Thyroid gland (tissue), 4 donors: ENCODE measurements around the gene FOXD4L6.
"Not testable (repeated sequence)": the region's sequence is repeated elsewhere in the genome, so short reads cannot be mapped to it uniquely, and the experiment has no call there.

Experiments used
- POLR2A ChIP-seq, 2 donors: fragments of 450-650 bp; IDR thresholded peaks; one replicate each; pipeline ENCODE4 v1.6.1; 2017; ENCODE audit warnings: antibody characterized with exemption in 2 of 2, mild to moderate bottlenecking in 2 of 2, moderate library complexity in 1 of 2
- TF ChIP-seq, protein P1 (sequence below), 6 experiments: fragments of 200-600 bp in 3 of 6; fragments of 450-650 bp in 3 of 6; sonication (generic) in 3 of 6; IDR thresholded peaks; one replicate each; pipeline ENCODE4 v1.5.1; 2016 to 2019; ENCODE audit warnings: antibody characterized with exemption in 6 of 6, mild to moderate bottlenecking in 2 of 6, inconsistent platforms in 1 of 6, moderate library complexity in 1 of 6

DNA sequence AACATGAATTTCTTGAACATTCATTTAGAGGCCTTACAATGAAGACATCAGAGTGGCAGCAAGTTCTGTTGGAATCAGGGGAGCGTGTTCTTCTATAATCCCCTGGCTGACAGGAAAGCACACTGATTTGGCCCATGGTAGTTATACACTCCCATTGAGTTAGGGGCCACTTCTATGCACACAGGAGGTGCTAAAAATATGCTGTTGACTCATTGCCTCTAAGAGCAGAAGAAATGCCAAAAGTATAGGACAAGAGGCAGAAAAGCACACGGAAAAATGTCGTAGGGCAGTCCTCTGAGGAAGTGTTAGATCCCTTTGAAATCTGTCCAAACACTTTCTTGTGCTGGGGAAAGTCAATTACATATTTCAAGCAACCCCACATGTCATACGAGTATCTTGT is 49.0 kb downstream of the FOXD4L6 start:
- TF ChIP-seq, protein P1, sequence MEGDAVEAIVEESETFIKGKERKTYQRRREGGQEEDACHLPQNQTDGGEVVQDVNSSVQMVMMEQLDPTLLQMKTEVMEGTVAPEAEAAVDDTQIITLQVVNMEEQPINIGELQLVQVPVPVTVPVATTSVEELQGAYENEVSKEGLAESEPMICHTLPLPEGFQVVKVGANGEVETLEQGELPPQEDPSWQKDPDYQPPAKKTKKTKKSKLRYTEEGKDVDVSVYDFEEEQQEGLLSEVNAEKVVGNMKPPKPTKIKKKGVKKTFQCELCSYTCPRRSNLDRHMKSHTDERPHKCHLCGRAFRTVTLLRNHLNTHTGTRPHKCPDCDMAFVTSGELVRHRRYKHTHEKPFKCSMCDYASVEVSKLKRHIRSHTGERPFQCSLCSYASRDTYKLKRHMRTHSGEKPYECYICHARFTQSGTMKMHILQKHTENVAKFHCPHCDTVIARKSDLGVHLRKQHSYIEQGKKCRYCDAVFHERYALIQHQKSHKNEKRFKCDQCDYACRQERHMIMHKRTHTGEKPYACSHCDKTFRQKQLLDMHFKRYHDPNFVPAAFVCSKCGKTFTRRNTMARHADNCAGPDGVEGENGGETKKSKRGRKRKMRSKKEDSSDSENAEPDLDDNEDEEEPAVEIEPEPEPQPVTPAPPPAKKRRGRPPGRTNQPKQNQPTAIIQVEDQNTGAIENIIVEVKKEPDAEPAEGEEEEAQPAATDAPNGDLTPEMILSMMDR (IDR thresholded peaks at IDR 0.05), result not testable (repeated sequence)
- TF ChIP-seq POLR2A (IDR thresholded peaks at IDR 0.05), result not testable (repeated sequence)
